GM23338 (cell line): ENCODE measurements around the gene SGCD. TPM values are rescaled to one million over a fixed set of nuclear protein-coding genes. Genes with fewer than 3 reads are reported as not detected.

Experiments used
- ATAC-seq: fragments of 200-7000 bp; cut with Tn5 transposase; 3 replicates; pipeline ENCODE4 v1.9.1; 2020
- DNase-seq: peaks from one replicate; pipeline ENCODE4 v3.0.0-alpha.2; 2015; ENCODE audit warnings: low spot score
- H2AFZ ChIP-seq: fragments of 200-600 bp; sonication (generic); 2 replicates; pipeline ENCODE4 v1.8.0; 2016; ENCODE audit warnings: antibody characterized with exemption, mild to moderate bottlenecking, moderate library complexity
- H3F3A ChIP-seq: fragments of 200-600 bp; sonication (generic); replicated peaks from 2 replicates; pipeline ENCODE4 v1.8.0; 2017; ENCODE audit warnings: antibody characterized with exemption, mixed run types, low read depth
- H3K27ac ChIP-seq: fragments of 200-600 bp; sonication (generic); 2 replicates; pipeline ENCODE4 v1.6.1; 2016; ENCODE audit warnings: low read depth
- H3K27me3 ChIP-seq: fragments of 200-600 bp; sonication (generic); 2 replicates; pipeline ENCODE4 v1.8.0; 2016; ENCODE audit warnings: mild to moderate bottlenecking, mixed run types, moderate library complexity; ENCODE audit not compliant: insufficient read depth
- H3K36me3 ChIP-seq: fragments of 200-600 bp; sonication (generic); 2 replicates; pipeline ENCODE4 v1.8.0; 2016; ENCODE audit warnings: mild to moderate bottlenecking; ENCODE audit not compliant: insufficient read depth
- H3K4me1 ChIP-seq: fragments of 200-600 bp; sonication (generic); 2 replicates; pipeline ENCODE4 v1.8.0; 2016; ENCODE audit warnings: mild to moderate bottlenecking, moderate library complexity; ENCODE audit not compliant: insufficient read depth
- H3K4me2 ChIP-seq: fragments of 200-600 bp; sonication (generic); 2 replicates; pipeline ENCODE4 v1.7.1; 2017; ENCODE audit warnings: mixed run types
- H3K4me3 ChIP-seq: fragments of 200-600 bp; sonication (generic); 2 replicates; pipeline ENCODE4 v1.6.1; 2016; ENCODE audit warnings: mixed run types
- H3K79me2 ChIP-seq: fragments of 200-600 bp; sonication (generic); replicated peaks from 2 replicates; pipeline ENCODE4 v1.8.0; 2017; ENCODE audit warnings: mild to moderate bottlenecking; ENCODE audit not compliant: insufficient read depth
- H3K9me2 ChIP-seq: fragments of 200-600 bp; sonication (generic); 2 replicates; pipeline ENCODE4 v1.8.0; 2017; ENCODE audit not compliant: insufficient read depth
- H4K20me1 ChIP-seq: fragments of 200-600 bp; sonication (generic); replicated peaks from 2 replicates; pipeline ENCODE4 v1.8.0; 2017; ENCODE audit warnings: mild to moderate bottlenecking; ENCODE audit not compliant: insufficient read depth
- H3K27ac Mint-ChIP-seq: 2 replicates; pipeline ENCODE4 v1.8.0; 2020; ENCODE audit warnings: inconsistent platforms, mild to moderate bottlenecking, moderate library complexity, mixed read lengths
- H3K27me3 Mint-ChIP-seq: 3 replicates; pipeline ENCODE4 v1.8.0; 2022; ENCODE audit warnings: low read depth, mild to moderate bottlenecking, moderate library complexity, mixed read lengths, inconsistent platforms; ENCODE audit not compliant: insufficient read depth, poor library complexity
- H3K36me3 Mint-ChIP-seq: 3 replicates; pipeline ENCODE4 v1.8.0; 2021; ENCODE audit warnings: low read depth, mild to moderate bottlenecking, inconsistent platforms, moderate library complexity, mixed read lengths
- H3K4me1 Mint-ChIP-seq: 3 replicates; pipeline ENCODE4 v1.8.0; 2020; ENCODE audit warnings: mild to moderate bottlenecking, inconsistent platforms, mixed read lengths
- H3K4me3 Mint-ChIP-seq: 3 replicates; pipeline ENCODE4 v1.8.0; 2021; ENCODE audit warnings: moderate library complexity, mild to moderate bottlenecking, inconsistent platforms, mixed read lengths
- H3K9me3 Mint-ChIP-seq: 3 replicates; pipeline ENCODE4 v1.8.0; 2020; ENCODE audit warnings: moderate library complexity, mild to moderate bottlenecking, inconsistent platforms, mixed read lengths
- CREB1 ChIP-seq: fragments of 250-450 bp; sonication (Bioruptor Pico); IDR thresholded peaks from 2 replicates; pipeline ENCODE4 v1.5.0; 2020; ENCODE audit warnings: low read depth, mild to moderate bottlenecking, moderate library complexity
- ETS1 ChIP-seq: IDR thresholded peaks from 2 replicates; pipeline ENCODE4 v1.6.1; 2016; ENCODE audit warnings: antibody characterized with exemption
- EZH2 ChIP-seq: fragments of 200-600 bp; sonication (generic); IDR thresholded peaks from one replicate; pipeline ENCODE4 v1.8.0; 2017; ENCODE audit warnings: antibody characterized with exemption, mild to moderate bottlenecking, low read depth; ENCODE audit not compliant: unreplicated experiment
- EZH2phosphoT487 ChIP-seq: fragments of 200-600 bp; sonication (generic); IDR thresholded peaks from one replicate; pipeline ENCODE4 v1.8.1; 2018; ENCODE audit warnings: antibody characterized with exemption; ENCODE audit not compliant: unreplicated experiment
- POLR2AphosphoS5 ChIP-seq: IDR thresholded peaks from 2 replicates; pipeline ENCODE4 v1.6.1; 2016; ENCODE audit warnings: antibody characterized with exemption, low read depth
- REST ChIP-seq: IDR thresholded peaks from one replicate; pipeline ENCODE4 v1.6.1; 2018; ENCODE audit warnings: antibody characterized with exemption; ENCODE audit not compliant: unreplicated experiment
- STAT1 ChIP-seq: IDR thresholded peaks from one replicate; pipeline ENCODE4 v1.6.1; 2016; ENCODE audit warnings: antibody characterized with exemption; ENCODE audit not compliant: unreplicated experiment
- ZNF114 ChIP-seq: fragments of 250-450 bp; sonication (Bioruptor Pico); IDR thresholded peaks from 2 replicates; pipeline ENCODE4 v1.5.0; 2020; ENCODE audit warnings: mild to moderate bottlenecking, moderate library complexity
- ZNF331 ChIP-seq: fragments of 250-450 bp; sonication (Bioruptor Pico); IDR thresholded peaks from 2 replicates; pipeline ENCODE4 v1.5.0; 2020; ENCODE audit warnings: low read depth, mild to moderate bottlenecking, moderate library complexity
- polyA plus RNA-seq: library from polyadenylated mRNA; unstranded; fragments of >200 nt; fragmentation: Nextera tagmentation; extraction: Ambion mirVana; gene quantifications from 2 replicates; pipeline ENCODE4 v1.2.1, GENCODE V29; 2016
- total RNA-seq: library from RNA; depleted of rRNA; stranded (reverse); fragments of >200 nt; shearing (Covaris generic); gene quantifications from 2 replicates; pipeline ENCODE4 v1.2.3, GENCODE V29; 2014
- TF ChIP-seq, protein P1 (sequence below), 2 experiments: fragments of 200-600 bp in 1 of 2; sonication (generic) in 1 of 2; conservative IDR thresholded peaks; 2 replicates each; pipeline versions ENCODE4 v1.5.1 to v1.6.1; 2016 to 2017; ENCODE audit warnings: antibody characterized with exemption in 2 of 2, low read depth in 2 of 2, mild to moderate bottlenecking in 2 of 2, moderate library complexity in 1 of 2

Gene SGCD
- total and polyA plus RNA-seq, 2 experiments from 2014 or later: 0.03 to 0.05 TPM

- no peak for DNase-seq
- Histone ChIP-seq H3K4me1 (peaks cover 16% of the 10 kb centered on the region), H2AFZ (no peak overlapping the region), H3K9me2 (peaks cover 19% of the 10 kb centered on the region), H3K36me3 (no peaks in the 10 kb centered on the region), H3K4me3 (no peak overlapping the region), H3K27ac (no peak overlapping the region), H3K4me2 (no peak overlapping the region), H3K27me3 (no peaks in the 10 kb centered on the region), H3K79me2 (no peaks in the 10 kb centered on the region), H3F3A (no peaks in the 10 kb centered on the region), H4K20me1 (no peaks in the 10 kb centered on the region)
- H3K27me3 Mint-ChIP-seq: peaks cover 1% of the 10 kb centered on the region
- H3K9me3 Mint-ChIP-seq: no peaks in the 10 kb centered on the region
- H3K4me3 Mint-ChIP-seq: no peak overlapping the region
- no peaks in the 10 kb centered on the region for H3K36me3 Mint-ChIP-seq
- H3K4me1 Mint-ChIP-seq: peaks cover 12% of the 10 kb centered on the region
- TF ChIP-seq EZH2 (no peak), EZH2phosphoT487 (no peak), POLR2AphosphoS5 (no peak), STAT1 (no peak), ETS1 (no peak), REST (no peak)
- TF ChIP-seq, protein P1, sequence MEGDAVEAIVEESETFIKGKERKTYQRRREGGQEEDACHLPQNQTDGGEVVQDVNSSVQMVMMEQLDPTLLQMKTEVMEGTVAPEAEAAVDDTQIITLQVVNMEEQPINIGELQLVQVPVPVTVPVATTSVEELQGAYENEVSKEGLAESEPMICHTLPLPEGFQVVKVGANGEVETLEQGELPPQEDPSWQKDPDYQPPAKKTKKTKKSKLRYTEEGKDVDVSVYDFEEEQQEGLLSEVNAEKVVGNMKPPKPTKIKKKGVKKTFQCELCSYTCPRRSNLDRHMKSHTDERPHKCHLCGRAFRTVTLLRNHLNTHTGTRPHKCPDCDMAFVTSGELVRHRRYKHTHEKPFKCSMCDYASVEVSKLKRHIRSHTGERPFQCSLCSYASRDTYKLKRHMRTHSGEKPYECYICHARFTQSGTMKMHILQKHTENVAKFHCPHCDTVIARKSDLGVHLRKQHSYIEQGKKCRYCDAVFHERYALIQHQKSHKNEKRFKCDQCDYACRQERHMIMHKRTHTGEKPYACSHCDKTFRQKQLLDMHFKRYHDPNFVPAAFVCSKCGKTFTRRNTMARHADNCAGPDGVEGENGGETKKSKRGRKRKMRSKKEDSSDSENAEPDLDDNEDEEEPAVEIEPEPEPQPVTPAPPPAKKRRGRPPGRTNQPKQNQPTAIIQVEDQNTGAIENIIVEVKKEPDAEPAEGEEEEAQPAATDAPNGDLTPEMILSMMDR (conservative IDR thresholded peaks at IDR 0.05; ENCODE audit: low read depth in 2 of 2): no peak
- no peak for ATAC-seq
- no peak overlapping the region for H3K27ac Mint-ChIP-seq
Observed at GRCh38 chr5:156707750-156708149, 380.8 kb downstream of the SGCD start.

DNA sequence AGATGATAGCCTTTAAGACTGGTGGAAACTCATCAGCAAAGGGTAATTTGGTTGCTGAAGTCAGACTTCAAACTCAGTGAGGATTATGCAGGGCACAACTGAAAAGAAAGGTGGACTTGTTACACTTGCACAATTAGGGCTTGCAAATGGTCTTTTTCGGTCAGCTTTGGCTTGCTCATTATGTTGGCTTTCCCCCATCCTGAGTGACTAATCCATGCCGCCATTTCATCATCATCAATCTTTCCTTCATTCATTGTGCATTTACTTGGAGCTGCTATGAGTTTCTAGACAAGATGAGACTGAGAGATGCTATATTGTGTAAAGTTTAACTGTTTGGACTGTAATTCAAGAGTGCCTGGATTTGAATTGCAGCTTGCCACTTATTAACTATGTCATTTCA lies 388.3 kb downstream of the SGCD start:
- Histone ChIP-seq H3K27ac (no peak overlapping the region), H2AFZ (no peak overlapping the region; the same call in 1 of the 2 replicates), H3K4me3 (no peak overlapping the region), H4K20me1 (no peaks in the 10 kb centered on the region), H3K9me2 (peaks cover 22% of the 10 kb centered on the region), H3K4me1 (peaks cover 34% of the 10 kb centered on the region), H3K36me3 (no peaks in the 10 kb centered on the region), H3F3A (no peaks in the 10 kb centered on the region), H3K79me2 (no peaks in the 10 kb centered on the region), H3K4me2 (no peak overlapping the region), H3K27me3 (no peaks in the 10 kb centered on the region)
- no peak overlapping the region for H3K27ac Mint-ChIP-seq
- DNase-seq: no peak
- no peaks in the 10 kb centered on the region for H3K9me3 Mint-ChIP-seq
- no peak overlapping the region for H3K4me3 Mint-ChIP-seq
- no peak for ATAC-seq
- peaks cover 5% of the 10 kb centered on the region for H3K27me3 Mint-ChIP-seq
- H3K4me1 Mint-ChIP-seq: peaks cover 24% of the 10 kb centered on the region
- H3K36me3 Mint-ChIP-seq: no peaks in the 10 kb centered on the region
- TF ChIP-seq CREB1 (CRISPR knock-in tag): no peak
- TF ChIP-seq EZH2phosphoT487: no peak
- no peak for TF ChIP-seq EZH2
- no peak for TF ChIP-seq POLR2AphosphoS5
- TF ChIP-seq ZNF331 (CRISPR knock-in tag): no peak
- TF ChIP-seq ZNF114 (CRISPR knock-in tag): no peak
- TF ChIP-seq ETS1: no peak
